H7 (cell line): ENCODE results near the gene NPIPA7. TPM values are rescaled to one million over a fixed set of nuclear protein-coding genes. Genes with fewer than 3 reads are reported as not detected.
"Not testable (repeated sequence)": the region's sequence is repeated elsewhere in the genome, so short reads cannot be mapped to it uniquely, and the experiment has no call there.

Experiments
- DNase-seq: peaks from one replicate; pipeline ENCODE4 v3.0.0; 2012
- H3K27me3 ChIP-seq: 2 replicates; pipeline ENCODE4 v1.6.0; 2011; ENCODE audit warnings: mild to moderate bottlenecking, low read length; ENCODE audit not compliant: control insufficient read depth, insufficient read depth
- H3K36me3 ChIP-seq: replicated peaks from 2 replicates; pipeline ENCODE4 v1.5.1; 2011; ENCODE audit warnings: low read length; ENCODE audit not compliant: control insufficient read depth, insufficient read depth
- H3K4me3 ChIP-seq: 2 replicates; pipeline ENCODE4 v1.5.1; 2011; ENCODE audit warnings: low read depth, mild to moderate bottlenecking, control low read depth, low read length, moderate library complexity; ENCODE audit not compliant: insufficient read depth
- total RNA-seq: library from RNA; depleted of rRNA; stranded (reverse); fragments of >200 nt; shearing (Covaris generic); gene quantifications from 2 replicates; pipeline ENCODE4 v1.2.3, GENCODE V29; 2014

NPIPA7 gene
- total RNA-seq, 1 experiment from 2014 or later, result 1.7 TPM

GRCh38 chr16:16399685-16400084 is 20.7 kb downstream of the NPIPA7 start:
- H3K27me3 ChIP-seq, DNase-seq, H3K4me3 ChIP-seq, H3K36me3 ChIP-seq: not testable (repeated sequence)

GRCh38 chr16:16402333-16402732 is 23.4 kb downstream of the NPIPA7 start:
- H3K27me3 ChIP-seq, DNase-seq, H3K36me3 ChIP-seq, H3K4me3 ChIP-seq: not testable (repeated sequence)

DNA sequence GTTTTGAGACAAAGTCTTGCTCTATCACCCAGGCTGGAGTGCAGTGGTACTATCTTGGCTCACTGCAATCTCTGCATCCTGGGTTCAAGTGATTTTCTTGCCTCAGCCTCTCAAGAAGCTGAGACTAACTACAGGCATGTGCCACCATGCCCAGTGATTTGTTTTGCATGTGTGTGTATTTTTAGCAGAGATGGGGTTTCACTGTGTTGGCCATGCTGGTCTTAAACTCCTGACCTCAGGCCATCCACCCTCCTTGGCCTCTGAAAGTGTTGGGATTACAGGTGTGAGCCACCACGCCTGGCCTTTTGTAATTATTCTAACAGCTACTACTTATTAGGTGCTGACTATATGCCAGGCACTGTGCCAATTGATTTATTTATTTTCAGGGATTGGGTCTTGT is 25.3 kb downstream of the NPIPA7 start:
- DNase-seq, H3K4me3 ChIP-seq: not testable (repeated sequence)

GRCh38 chr16:16405421-16405820 is 26.5 kb downstream of the NPIPA7 start:
- not testable (repeated sequence) for DNase-seq, H3K36me3 ChIP-seq, H3K4me3 ChIP-seq, H3K27me3 ChIP-seq

More for the DNA sequence above, 25.3 kb downstream of the NPIPA7 start:
- H3K36me3 ChIP-seq, H3K27me3 ChIP-seq: not testable (repeated sequence)

DNA sequence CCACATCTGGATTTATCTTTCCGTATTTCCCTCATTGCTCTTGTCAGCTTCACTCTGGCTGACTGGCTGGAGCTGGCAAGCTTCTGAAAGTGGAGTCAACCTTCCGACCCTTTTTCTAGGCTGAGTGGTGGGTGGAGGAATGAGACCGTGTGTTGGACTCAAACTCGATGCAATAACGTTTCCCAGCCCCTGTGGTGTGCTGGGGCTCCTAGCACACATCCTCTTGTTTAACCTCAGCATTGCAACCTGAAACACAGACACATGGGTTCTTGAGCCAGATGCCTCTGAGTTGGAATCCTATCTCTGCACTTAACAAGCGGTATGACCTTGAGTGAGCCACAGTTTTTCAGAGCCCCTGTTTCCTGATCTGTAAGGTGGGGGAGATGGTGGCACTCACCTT is 29.5 kb downstream of the NPIPA7 start:
- not testable (repeated sequence) for H3K4me3 ChIP-seq, DNase-seq, H3K27me3 ChIP-seq, H3K36me3 ChIP-seq

- not testable (repeated sequence) for DNase-seq, H3K27me3 ChIP-seq, H3K4me3 ChIP-seq, H3K36me3 ChIP-seq
These were observed 34.8 kb downstream of the NPIPA7 start for GRCh38 chr16:16413773-16414172.

DNA sequence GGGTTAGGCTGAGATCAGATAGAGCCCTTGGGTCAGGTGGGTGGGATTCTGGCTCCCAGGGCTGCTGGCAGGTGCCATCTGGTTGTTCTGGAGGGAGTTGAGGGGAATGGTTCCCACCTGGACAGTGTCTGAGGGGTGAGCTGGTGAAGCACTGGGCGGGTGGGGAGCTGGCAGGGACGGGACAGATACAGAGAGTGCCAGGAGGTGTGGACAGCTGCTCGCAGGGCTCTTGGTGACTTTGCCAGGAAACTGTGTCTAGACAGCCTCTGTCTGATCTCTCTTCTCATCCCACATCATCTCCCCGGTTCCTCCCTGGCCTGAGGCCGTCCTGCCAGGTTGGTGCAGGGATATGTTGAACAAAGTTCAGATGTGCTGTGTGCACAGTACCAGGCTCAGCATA is 38.1 kb downstream of the NPIPA7 start:
- not testable (repeated sequence) for DNase-seq, H3K4me3 ChIP-seq, H3K27me3 ChIP-seq, H3K36me3 ChIP-seq

DNA sequence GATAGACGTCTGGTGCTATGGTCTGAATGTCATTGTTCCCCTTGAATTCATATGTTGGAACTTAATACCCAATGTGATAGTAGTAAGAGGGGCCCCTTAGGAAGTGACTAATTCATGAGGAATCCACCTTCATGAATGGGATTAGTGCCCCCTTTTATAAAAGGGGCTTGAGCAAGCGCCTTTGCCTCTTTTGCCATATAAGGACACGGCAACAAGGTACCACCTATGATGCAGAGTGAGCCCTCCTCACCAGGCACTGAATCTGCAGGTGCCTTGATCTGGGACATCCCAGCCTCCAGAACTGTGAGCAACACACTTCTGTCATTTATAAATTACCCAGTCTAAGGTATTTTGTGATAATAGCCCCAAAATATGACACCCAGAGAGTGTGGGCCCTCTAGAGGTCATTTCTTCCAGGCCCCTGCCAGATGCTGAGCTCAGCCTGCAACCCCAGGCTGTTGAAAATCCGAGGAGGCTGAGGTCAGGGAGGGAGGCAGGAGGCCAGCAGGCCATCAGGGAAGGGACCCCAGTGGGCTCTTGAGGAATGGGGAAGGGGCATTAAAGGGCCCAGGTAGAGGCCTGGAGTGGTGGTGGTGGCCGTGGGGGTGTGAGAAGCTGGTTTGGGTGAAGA is 39.1 kb downstream of the NPIPA7 start:
- not testable (repeated sequence) for H3K36me3 ChIP-seq, DNase-seq, H3K4me3 ChIP-seq, H3K27me3 ChIP-seq

DNA sequence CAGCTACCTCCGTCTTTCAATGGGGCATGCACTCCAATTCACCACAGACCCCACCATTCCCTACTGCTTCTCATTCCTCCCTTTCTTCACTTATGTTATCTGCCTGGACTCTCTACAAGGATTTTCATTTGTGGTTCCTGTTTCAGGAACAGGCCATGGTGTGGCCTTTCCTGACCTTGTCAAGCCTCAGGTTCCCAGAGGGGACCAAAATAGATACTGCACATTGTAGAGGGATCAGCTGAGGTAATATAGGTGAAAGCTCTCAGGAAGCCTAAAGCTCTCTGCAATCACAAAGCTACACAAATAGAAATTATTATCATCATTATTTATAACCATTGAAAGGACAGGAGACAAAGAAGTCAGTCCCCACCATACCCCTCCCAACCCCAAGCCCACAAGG is 41.6 kb downstream of the NPIPA7 start:
- H3K36me3 ChIP-seq, DNase-seq, H3K27me3 ChIP-seq, H3K4me3 ChIP-seq: not testable (repeated sequence)

- H3K36me3 ChIP-seq, DNase-seq, H3K4me3 ChIP-seq: not testable (repeated sequence)
These were observed 46.2 kb downstream of the NPIPA7 start for GRCh38 chr16:16425146-16425545.

DNA sequence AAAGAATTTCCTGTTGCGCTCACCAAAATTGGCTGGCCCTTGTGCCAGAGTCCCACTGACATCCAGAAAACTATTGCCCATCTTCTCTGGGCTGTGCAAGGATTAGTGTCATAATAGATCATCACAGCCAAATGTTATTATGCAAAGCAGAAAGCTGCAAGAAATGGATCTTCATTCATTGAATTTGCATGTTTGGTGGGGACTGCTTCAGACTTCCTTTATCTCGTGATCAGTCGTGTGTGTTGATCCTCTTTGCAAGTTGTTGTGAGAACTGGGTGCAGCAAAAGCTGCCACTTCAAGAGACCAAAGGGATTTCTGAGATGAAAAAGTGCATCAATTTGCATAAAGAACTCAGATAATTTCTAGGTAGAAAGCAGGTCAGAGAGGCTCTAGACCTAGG is 52.2 kb downstream of the NPIPA7 start:
- not testable (repeated sequence) for H3K27me3 ChIP-seq, H3K4me3 ChIP-seq, DNase-seq, H3K36me3 ChIP-seq

More at GRCh38 chr16:16425146-16425545, 46.2 kb downstream of the NPIPA7 start:
- not testable (repeated sequence) for H3K27me3 ChIP-seq

GRCh38 chr16:16434711-16435110 is 55.8 kb downstream of the NPIPA7 start:
- not testable (repeated sequence) for DNase-seq, H3K4me3 ChIP-seq, H3K36me3 ChIP-seq, H3K27me3 ChIP-seq

GRCh38 chr16:16441401-16441800 is 62.5 kb downstream of the NPIPA7 start:
- H3K36me3 ChIP-seq, H3K27me3 ChIP-seq, DNase-seq, H3K4me3 ChIP-seq: not testable (repeated sequence)
